HCT116 (cell line): ENCODE measurements around the gene DERL2. TPM values are rescaled to one million over a fixed set of nuclear protein-coding genes. Genes with fewer than 3 reads are reported as not detected.

Experiments
- ATAC-seq: fragments of 200-7000 bp; cut with Tn5 transposase; 2 replicates; pipeline ENCODE4 v1.9.1; 2020; ENCODE audit warnings: mild to moderate bottlenecking, moderate library complexity
- BruUV-seq: library from RNA; stranded (reverse); fragments of 400-500 nt; replicated peaks from 2 replicates; lab custom pipeline; 2021; lab: Mats Ljungman, UMichigan
- CTCF ChIA-PET: fragments of 300-600 bp; sonication (Branson Sonifier 250); formaldehyde crosslinking; loops from one replicate; lab custom pipeline; 2021; ENCODE audit warnings: antibody characterized with exemption; lab: Charles Lee
- POLR2A ChIA-PET: fragments of 300-600, 350-600 bp; sonication (Branson Sonifier 250); formaldehyde crosslinking; loops from one replicate; lab custom pipeline; 2021; ENCODE audit warnings: antibody characterized with exemption; lab: Charles Lee
- RAD21 ChIA-PET, 2 experiments: fragments of 300-600 bp; sonication (Branson Sonifier 250); formaldehyde crosslinking; loops; one replicate each; lab custom pipeline; 2023; ENCODE audit warnings: low total read pairs in 2 of 2; ENCODE audit not compliant: uncharacterized antibody in 2 of 2, unreplicated experiment in 2 of 2, low non-redundant PET in 1 of 2; lab: Charles Lee
- DNase-seq: peaks from one replicate; pipeline ENCODE4 v3.0.0-alpha.2; 2010; ENCODE audit warnings: low read depth, low spot score
- H2AFZ ChIP-seq: fragments of 200-600 bp; shearing (Covaris generic), sonication (generic); 2 replicates; pipeline ENCODE4 v1.6.1; 2017; ENCODE audit warnings: low read depth, mixed run types, mixed read lengths, antibody characterized with exemption, low read length; ENCODE audit not compliant: poor library complexity, severe bottlenecking
- H3K27ac ChIP-seq: 2 replicates; pipeline ENCODE4 v1.5.1; 2012; ENCODE audit warnings: low read depth, low read length
- H3K27me3 ChIP-seq: fragments of 200-600 bp; sonication (generic); 2 replicates; pipeline ENCODE4 v1.6.1; 2016; ENCODE audit warnings: mixed run types, low read length, mixed read lengths; ENCODE audit not compliant: insufficient read depth
- H3K36me3 ChIP-seq, 2 experiments: fragments of 200-500 bp in 1 of 2; fragments of 200-600 bp in 1 of 2; sonication (Bioruptor generic) in 1 of 2; sonication (generic) in 1 of 2; 2 replicates each; pipeline versions ENCODE4 v1.5.1 to v1.6.1; 2014 to 2016; ENCODE audit warnings: low read length in 2 of 2, inconsistent platforms in 1 of 2, mixed read lengths in 1 of 2, mixed run types in 1 of 2; ENCODE audit not compliant: insufficient read depth in 2 of 2, control insufficient read depth in 1 of 2
- H3K4me1 ChIP-seq, 2 experiments: fragments of 200-600 bp in 1 of 2; sonication (generic) in 1 of 2; 2 replicates each; pipeline versions ENCODE4 v1.5.1 to v1.6.1; 2012 to 2017; ENCODE audit warnings: low read length in 2 of 2, inconsistent platforms in 1 of 2, mild to moderate bottlenecking in 1 of 2, mixed read lengths in 1 of 2, mixed run types in 1 of 2, moderate library complexity in 1 of 2; ENCODE audit not compliant: insufficient read depth in 2 of 2, control insufficient read depth in 1 of 2
- H3K4me2 ChIP-seq: fragments of 200-600 bp; sonication (generic); 2 replicates; pipeline ENCODE4 v1.6.1; 2017; ENCODE audit warnings: mixed run types, low read length, mixed read lengths
- H3K4me3 ChIP-seq, 2 experiments: fragments of 200-600 bp in 1 of 2; sonication (generic) in 1 of 2; replicated peaks in 1 of 2; 2 replicates each; pipeline ENCODE4 v1.5.1; 2011 to 2016; ENCODE audit warnings: low read length in 2 of 2, control low read depth in 1 of 2, low read depth in 1 of 2, mild to moderate bottlenecking in 1 of 2, mixed read lengths in 1 of 2, mixed run types in 1 of 2
- H3K79me2 ChIP-seq: fragments of 200-600 bp; sonication (generic); 2 replicates; pipeline ENCODE4 v1.6.1; 2017; ENCODE audit warnings: mild to moderate bottlenecking, mixed run types, low read length, moderate library complexity, mixed read lengths; ENCODE audit not compliant: insufficient read depth
- H3K9ac ChIP-seq: fragments of 200-600 bp; sonication (generic); 2 replicates; pipeline ENCODE4 v1.6.1; 2016; ENCODE audit warnings: low read length, mixed read lengths
- H3K9me2 ChIP-seq: fragments of 200-600 bp; sonication (generic), shearing (Covaris generic); 2 replicates; pipeline ENCODE4 v1.6.1; 2017; ENCODE audit warnings: mixed run types, mild to moderate bottlenecking, moderate library complexity; ENCODE audit not compliant: insufficient read depth
- H3K9me3 ChIP-seq, 2 experiments: fragments of 200-500 bp in 1 of 2; fragments of 200-600 bp in 1 of 2; sonication (Bioruptor generic) in 1 of 2; sonication (generic) in 1 of 2; 2 replicates each; pipeline ENCODE4 v1.6.1; 2014 to 2017; ENCODE audit warnings: low read length in 2 of 2, mixed read lengths in 2 of 2, inconsistent platforms in 1 of 2, low read depth in 1 of 2, mild to moderate bottlenecking in 1 of 2, mixed run types in 1 of 2, moderate library complexity in 1 of 2; ENCODE audit not compliant: control insufficient read depth in 1 of 2, insufficient read depth in 1 of 2
- H4K20me1 ChIP-seq: fragments of 200-600 bp; sonication (generic), shearing (Covaris generic); 2 replicates; pipeline ENCODE4 v1.6.1; 2017; ENCODE audit warnings: mixed run types, mild to moderate bottlenecking, moderate library complexity; ENCODE audit not compliant: insufficient read depth
- CBX3 ChIP-seq: IDR thresholded peaks from 2 replicates; pipeline ENCODE4 v1.6.1; 2012; ENCODE audit warnings: low read depth
- EGR1 ChIP-seq: IDR thresholded peaks from 2 replicates; pipeline ENCODE4 v1.6.1; 2012; ENCODE audit warnings: low read depth
- ELF1 ChIP-seq: IDR thresholded peaks from 2 replicates; pipeline ENCODE4 v1.6.1; 2012; ENCODE audit warnings: low read depth, borderline replicate concordance
- EZH2 ChIP-seq: fragments of 200-600 bp; sonication (generic); IDR thresholded peaks from 2 replicates; pipeline ENCODE4 v1.6.1; 2017; ENCODE audit warnings: antibody characterized with exemption, mixed run types
- EZH2phosphoT487 ChIP-seq: fragments of 200-600 bp; IDR thresholded peaks from 2 replicates; pipeline ENCODE4 v1.6.1; 2018; ENCODE audit warnings: antibody characterized with exemption, borderline replicate concordance
- JUND ChIP-seq: IDR thresholded peaks from 2 replicates; pipeline ENCODE4 v1.6.1; 2012
- SIN3A ChIP-seq: IDR thresholded peaks from 2 replicates; pipeline ENCODE4 v1.6.1; 2012; ENCODE audit warnings: low read depth
- SRF ChIP-seq: IDR thresholded peaks from 2 replicates; pipeline ENCODE4 v1.6.1; 2012; ENCODE audit warnings: low read depth
- TCF7L2 ChIP-seq: IDR thresholded peaks from 2 replicates; pipeline ENCODE4 v1.7.0; 2011; ENCODE audit warnings: borderline replicate concordance, inconsistent platforms; ENCODE audit not compliant: insufficient read depth, insufficient read length; ENCODE audit errors: extremely low read depth
- YY1 ChIP-seq: IDR thresholded peaks from 2 replicates; pipeline ENCODE4 v1.6.1; 2011; ENCODE audit warnings: low read length, low read depth, moderate library complexity, mild to moderate bottlenecking; ENCODE audit not compliant: insufficient replicate concordance; ENCODE audit errors: extremely low read depth
- ZNF274 ChIP-seq: fragments of 200-500 bp; sonication (Bioruptor generic); IDR thresholded peaks from 2 replicates; pipeline ENCODE4 v1.6.1; 2014; ENCODE audit warnings: mild to moderate bottlenecking, low read depth, low read length, inconsistent platforms
- intact Hi-C: fragments of 100-400 bp; cut with micrococcal nuclease; formaldehyde crosslinking; loops from 2 replicates; pipeline ENCODE4 v1.10.0; 2022
- total RNA-seq: library from RNA; stranded (reverse); gene quantifications from one replicate; pipeline ENCODE4 v1.2.1, GENCODE V29; 2021; ENCODE audit not compliant: unreplicated experiment
- TF ChIP-seq, protein P1 (sequence below): IDR thresholded peaks from 2 replicates; pipeline ENCODE4 v1.6.1; 2012
- TF ChIP-seq, protein P2 (sequence below): IDR thresholded peaks from 2 replicates; pipeline ENCODE4 v1.6.1; 2011; ENCODE audit warnings: mild to moderate bottlenecking, low read length, moderate library complexity; ENCODE audit not compliant: insufficient replicate concordance; ENCODE audit errors: extremely low read depth
- TF ChIP-seq, protein P3 (sequence below): IDR thresholded peaks from 2 replicates; pipeline ENCODE4 v1.6.1; 2012
- TF ChIP-seq, protein P4 (sequence below), 3 experiments: fragments of 200-600 bp in 1 of 3; sonication (generic) in 1 of 3; IDR thresholded peaks in 2 of 3; conservative IDR thresholded peaks in 1 of 3; 2 replicates each; pipeline ENCODE4 v1.5.1; 2012 to 2017; ENCODE audit warnings: low read depth in 2 of 3, low read length in 2 of 3, antibody characterized with exemption in 1 of 3, borderline replicate concordance in 1 of 3, control low read depth in 1 of 3, mild to moderate bottlenecking in 1 of 3, mixed read lengths in 1 of 3, mixed run types in 1 of 3, moderate library complexity in 1 of 3; ENCODE audit not compliant: insufficient read depth in 1 of 3

Gene DERL2
- total RNA-seq, 1 experiment from 2014 or later, result 45.6 TPM

- ATAC-seq (no peak), DNase-seq (no peak)
- Histone ChIP-seq H3K4me3 (no peak overlapping the region), H3K36me3 (no peaks in the 10 kb centered on the region), H3K9me3 (no peaks in the 10 kb centered on the region), H3K9me2 (no peaks in the 10 kb centered on the region), H4K20me1 (no peaks in the 10 kb centered on the region), H3K79me2 (no peaks in the 10 kb centered on the region), H3K27ac (no peak overlapping the region), H2AFZ (no peak overlapping the region), H3K27me3 (no peaks in the 10 kb centered on the region), H3K4me1 (no peaks in the 10 kb centered on the region), H3K9ac (no peak overlapping the region), H3K4me2 (no peak overlapping the region)
- intact Hi-C loops, result no loop called here
- no TSS peak for BruUV-seq
- ChIA-PET CTCF (no interaction called here), POLR2A (no interaction called here), RAD21 (no interaction called here)
- TF ChIP-seq EZH2phosphoT487 (no peak), ZNF274 (no peak), YY1 (no peak), EGR1 (no peak), CBX3 (no peak), ELF1 (no peak), SIN3A (no peak), EZH2 (no peak), JUND (no peak), SRF (no peak), TCF7L2 (no peak)
- TF ChIP-seq, protein P1, sequence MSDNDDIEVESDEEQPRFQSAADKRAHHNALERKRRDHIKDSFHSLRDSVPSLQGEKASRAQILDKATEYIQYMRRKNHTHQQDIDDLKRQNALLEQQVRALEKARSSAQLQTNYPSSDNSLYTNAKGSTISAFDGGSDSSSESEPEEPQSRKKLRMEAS, result no peak
- TF ChIP-seq, protein P2, sequence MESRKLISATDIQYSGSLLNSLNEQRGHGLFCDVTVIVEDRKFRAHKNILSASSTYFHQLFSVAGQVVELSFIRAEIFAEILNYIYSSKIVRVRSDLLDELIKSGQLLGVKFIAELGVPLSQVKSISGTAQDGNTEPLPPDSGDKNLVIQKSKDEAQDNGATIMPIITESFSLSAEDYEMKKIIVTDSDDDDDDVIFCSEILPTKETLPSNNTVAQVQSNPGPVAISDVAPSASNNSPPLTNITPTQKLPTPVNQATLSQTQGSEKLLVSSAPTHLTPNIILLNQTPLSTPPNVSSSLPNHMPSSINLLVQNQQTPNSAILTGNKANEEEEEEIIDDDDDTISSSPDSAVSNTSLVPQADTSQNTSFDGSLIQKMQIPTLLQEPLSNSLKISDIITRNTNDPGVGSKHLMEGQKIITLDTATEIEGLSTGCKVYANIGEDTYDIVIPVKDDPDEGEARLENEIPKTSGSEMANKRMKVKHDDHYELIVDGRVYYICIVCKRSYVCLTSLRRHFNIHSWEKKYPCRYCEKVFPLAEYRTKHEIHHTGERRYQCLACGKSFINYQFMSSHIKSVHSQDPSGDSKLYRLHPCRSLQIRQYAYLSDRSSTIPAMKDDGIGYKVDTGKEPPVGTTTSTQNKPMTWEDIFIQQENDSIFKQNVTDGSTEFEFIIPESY, result no peak
- TF ChIP-seq, protein P3, sequence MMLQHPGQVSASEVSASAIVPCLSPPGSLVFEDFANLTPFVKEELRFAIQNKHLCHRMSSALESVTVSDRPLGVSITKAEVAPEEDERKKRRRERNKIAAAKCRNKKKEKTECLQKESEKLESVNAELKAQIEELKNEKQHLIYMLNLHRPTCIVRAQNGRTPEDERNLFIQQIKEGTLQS, result no peak
- TF ChIP-seq, protein P4, sequence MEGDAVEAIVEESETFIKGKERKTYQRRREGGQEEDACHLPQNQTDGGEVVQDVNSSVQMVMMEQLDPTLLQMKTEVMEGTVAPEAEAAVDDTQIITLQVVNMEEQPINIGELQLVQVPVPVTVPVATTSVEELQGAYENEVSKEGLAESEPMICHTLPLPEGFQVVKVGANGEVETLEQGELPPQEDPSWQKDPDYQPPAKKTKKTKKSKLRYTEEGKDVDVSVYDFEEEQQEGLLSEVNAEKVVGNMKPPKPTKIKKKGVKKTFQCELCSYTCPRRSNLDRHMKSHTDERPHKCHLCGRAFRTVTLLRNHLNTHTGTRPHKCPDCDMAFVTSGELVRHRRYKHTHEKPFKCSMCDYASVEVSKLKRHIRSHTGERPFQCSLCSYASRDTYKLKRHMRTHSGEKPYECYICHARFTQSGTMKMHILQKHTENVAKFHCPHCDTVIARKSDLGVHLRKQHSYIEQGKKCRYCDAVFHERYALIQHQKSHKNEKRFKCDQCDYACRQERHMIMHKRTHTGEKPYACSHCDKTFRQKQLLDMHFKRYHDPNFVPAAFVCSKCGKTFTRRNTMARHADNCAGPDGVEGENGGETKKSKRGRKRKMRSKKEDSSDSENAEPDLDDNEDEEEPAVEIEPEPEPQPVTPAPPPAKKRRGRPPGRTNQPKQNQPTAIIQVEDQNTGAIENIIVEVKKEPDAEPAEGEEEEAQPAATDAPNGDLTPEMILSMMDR (IDR thresholded peaks at IDR 0.05 in 2 of 3, conservative IDR thresholded peaks at IDR 0.05 in 1 of 3; ENCODE audit: borderline replicate concordance in 1 of 3, insufficient read depth in 1 of 3, low read depth in 2 of 3, low read length in 2 of 3), result no peak
These were observed 16.6 kb upstream of the DERL2 start for GRCh38 chr17:5502552-5502951.
